Heart left ventricle (tissue), 16 donors: ENCODE measurements around the gene NHLH1. TPM values are rescaled to one million over a fixed set of nuclear protein-coding genes. Genes with fewer than 3 reads are reported as not detected.

Experiments used
- ATAC-seq, 4 donors: fragments of 200-7000 bp; cut with Tn5 transposase; one replicate each; pipeline ENCODE4 v1.9.1; 2020 to 2022; ENCODE audit warnings: moderate library complexity in 4 of 4, mild to moderate bottlenecking in 3 of 4, moderate number of reproducible peaks in 1 of 4
- DNase-seq, 5 donors: peaks; one replicate each; pipeline ENCODE4 v3.0.0-alpha.2; 2020
- H3K27ac ChIP-seq, 12 donors: fragments of 200-600 bp; sonication (generic) in 4 of 12; one replicate each; pipeline versions ENCODE4 v1.5.0 to v1.8.0; 2016 to 2022; ENCODE audit warnings: mild to moderate bottlenecking in 2 of 12
- H3K27me3 ChIP-seq, 9 donors: fragments of 200-600 bp; sonication (generic) in 2 of 9; one replicate each; pipeline versions ENCODE4 v1.5.1 to v1.8.0; 2016 to 2022; ENCODE audit warnings: mild to moderate bottlenecking in 3 of 9
- H3K36me3 ChIP-seq, 9 donors: fragments of 200-600 bp; sonication (generic) in 2 of 9; one replicate each; pipeline versions ENCODE4 v1.5.0 to v1.8.0; 2018 to 2022; ENCODE audit warnings: mild to moderate bottlenecking in 2 of 9
- H3K4me1 ChIP-seq, 12 donors: fragments of 200-600 bp; sonication (generic) in 4 of 12; one replicate each; pipeline versions ENCODE4 v1.5.0 to v1.8.0; 2016 to 2022; ENCODE audit warnings: mild to moderate bottlenecking in 3 of 12
- H3K4me3 ChIP-seq, 12 donors: fragments of 200-600 bp; sonication (generic) in 4 of 12; one replicate each; pipeline versions ENCODE4 v1.5.0 to v1.8.0; 2017 to 2022; ENCODE audit warnings: mild to moderate bottlenecking in 9 of 12, moderate library complexity in 4 of 12
- H3K9me3 ChIP-seq, 12 donors: fragments of 200-600 bp; sonication (generic) in 4 of 12; one replicate each; pipeline versions ENCODE4 v1.5.0 to v1.8.0; 2016 to 2022; ENCODE audit warnings: mild to moderate bottlenecking in 1 of 12
- POLR2A ChIP-seq, 2 donors: fragments of 450-650 bp; IDR thresholded peaks; one replicate each; pipeline ENCODE4 v1.6.1; 2017; ENCODE audit warnings: antibody characterized with exemption in 2 of 2, mild to moderate bottlenecking in 2 of 2, moderate library complexity in 2 of 2
- WGBS, 4 donors: extraction: QIAGEN DNeasy Blood & Tissue Kit in 2 of 4; methylation state at CpG; one replicate each; pipeline versions ENCODE4 v1.1.5 to v1.1.7; 2013 to 2018; 5-methylcytosine and 5-hydroxymethylcytosine counted together
- intact Hi-C, 10 donors: fragments of 100-400 bp; cut with DNase I; formaldehyde crosslinking; loops; one replicate each; pipeline versions ENCODE4 v1.11.1 to v1.14.2; 2022
- polyA plus RNA-seq, 2 donors: library from polyadenylated mRNA; stranded (reverse); fragments of 200-250 nt; gene quantifications; one replicate each; pipeline ENCODE4 v1.2.3, GENCODE V29; 2013
- total RNA-seq, 9 donors: library from RNA; depleted of rRNA in 2 of 9; stranded (reverse); fragments of >200 nt in 2 of 9; fragmentation: NEBNext Ultra II Directional in 3 of 9; extraction: Animal tissue kit (Norgen Biotek cat#: 25700) in 3 of 9; gene quantifications; one replicate each; pipeline versions ENCODE4 v1.1.0 to v1.2.4, GENCODE V29; 2016 to 2023
- TF ChIP-seq, protein P1 (sequence below), 12 donors: fragments of 200-600 bp; sonication (generic) in 4 of 12; IDR thresholded peaks; one replicate each; pipeline versions ENCODE4 v1.5.0 to v1.8.0; 2018 to 2022; ENCODE audit warnings: antibody characterized with exemption in 12 of 12, mild to moderate bottlenecking in 5 of 12
- donor health status: ischemic (EF 13 %, LVEDD 7.1; RV severe dilation, severe dysfunction).
- donor health status: healthy with polysubstance abuse.
- donor health status: DM: no; HTN: yes; CAD: no.
- donor health status: DM: no; HTN: no; CAD: no.
- donor health status: ischemic (EF 25% LVEDD 6.9; RV normal size, moderate dysfunction).
- donor health status: ischemic (EF 25% LVEDD 5.7; RV mildly dilated, moderate dysfunction).
- donor health status: healthy.
- donor health status: DM: yes; HTN: yes; CAD: no.
- donor health status: ischemic (EF 35%, LVEDD 5.7; RV mildly dilated, moderate dysfunction).
- donor health status: nonischemic (EF 11% LVEDD 7.7; RV severe dilation, severe dysfunction).
- donor health status: DM: yes; HTN: yes; CAD: no.
- donor health status: PGD.
- donor health status: ischemic (EF 29% LVEDD 5.4; RV normal size, mild dysfunction).
- donor health status: nonischemic (EF 23%, LVEDD 6.1; RV moderate dilation, normal function).

Gene NHLH1
- total and polyA plus RNA-seq, 11 donors: 0.09 to 0.18 (median 0.14) TPM; not detected in 8

DNA sequence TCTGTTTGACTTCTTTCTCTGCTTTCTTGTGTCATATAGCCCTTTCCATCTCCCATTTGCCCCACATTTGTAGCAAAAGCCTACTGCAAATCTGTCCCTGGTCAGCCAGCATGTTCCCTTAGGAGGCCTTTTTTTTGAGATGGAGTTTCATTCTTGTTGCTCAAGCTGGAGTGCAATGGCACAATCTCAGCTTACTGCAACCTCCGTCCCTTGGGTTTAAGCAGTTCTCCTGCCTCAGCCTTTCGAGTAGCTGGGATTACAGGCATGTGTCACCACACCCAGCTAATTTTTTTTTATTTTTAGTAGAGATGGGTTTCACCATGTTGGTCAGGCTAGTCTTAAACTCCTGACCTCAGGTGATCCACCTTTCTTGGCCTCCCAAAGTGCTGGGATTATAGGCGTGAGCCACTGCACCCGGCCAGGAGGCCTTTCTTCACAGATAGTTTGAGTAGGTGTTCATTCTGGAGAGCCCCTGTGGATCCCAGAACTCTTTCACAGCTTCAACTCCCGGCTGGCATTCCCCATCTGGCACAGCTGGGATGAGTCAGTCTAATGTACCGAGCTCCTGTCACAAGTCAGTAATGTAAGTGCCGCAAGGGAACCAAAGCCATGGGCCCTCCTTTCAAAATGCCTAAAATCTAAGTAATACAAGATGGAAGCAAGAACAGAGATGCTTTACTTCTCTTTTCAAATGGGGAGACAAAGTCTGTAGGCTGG is 9.4 kb upstream of the NHLH1 start:
- no peak for TF ChIP-seq POLR2A (IDR thresholded peaks at IDR 0.05)
- TF ChIP-seq, protein P1, sequence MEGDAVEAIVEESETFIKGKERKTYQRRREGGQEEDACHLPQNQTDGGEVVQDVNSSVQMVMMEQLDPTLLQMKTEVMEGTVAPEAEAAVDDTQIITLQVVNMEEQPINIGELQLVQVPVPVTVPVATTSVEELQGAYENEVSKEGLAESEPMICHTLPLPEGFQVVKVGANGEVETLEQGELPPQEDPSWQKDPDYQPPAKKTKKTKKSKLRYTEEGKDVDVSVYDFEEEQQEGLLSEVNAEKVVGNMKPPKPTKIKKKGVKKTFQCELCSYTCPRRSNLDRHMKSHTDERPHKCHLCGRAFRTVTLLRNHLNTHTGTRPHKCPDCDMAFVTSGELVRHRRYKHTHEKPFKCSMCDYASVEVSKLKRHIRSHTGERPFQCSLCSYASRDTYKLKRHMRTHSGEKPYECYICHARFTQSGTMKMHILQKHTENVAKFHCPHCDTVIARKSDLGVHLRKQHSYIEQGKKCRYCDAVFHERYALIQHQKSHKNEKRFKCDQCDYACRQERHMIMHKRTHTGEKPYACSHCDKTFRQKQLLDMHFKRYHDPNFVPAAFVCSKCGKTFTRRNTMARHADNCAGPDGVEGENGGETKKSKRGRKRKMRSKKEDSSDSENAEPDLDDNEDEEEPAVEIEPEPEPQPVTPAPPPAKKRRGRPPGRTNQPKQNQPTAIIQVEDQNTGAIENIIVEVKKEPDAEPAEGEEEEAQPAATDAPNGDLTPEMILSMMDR (IDR thresholded peaks at IDR 0.05): no peak
- intact Hi-C loops: no loop called here
- no peaks in the 10 kb centered on the region for H3K27me3 ChIP-seq
- H3K4me3 ChIP-seq: no peak overlapping the region
- no peak overlapping the region for H3K27ac ChIP-seq
- H3K9me3 ChIP-seq: no peaks in the 10 kb centered on the region
- WGBS, 4 donors: 84 to 90% (median 88%) methylated on average over 7 of the region's 7 CpGs
- no peak for ATAC-seq
- H3K4me1 ChIP-seq: peaks cover 0 to 1% (median 0%) of the 10 kb centered on the region in 12 donors
- H3K36me3 ChIP-seq: peaks cover 0 to 90% (median 77%) of the 10 kb centered on the region in 9 donors
- no peak for DNase-seq

DNA sequence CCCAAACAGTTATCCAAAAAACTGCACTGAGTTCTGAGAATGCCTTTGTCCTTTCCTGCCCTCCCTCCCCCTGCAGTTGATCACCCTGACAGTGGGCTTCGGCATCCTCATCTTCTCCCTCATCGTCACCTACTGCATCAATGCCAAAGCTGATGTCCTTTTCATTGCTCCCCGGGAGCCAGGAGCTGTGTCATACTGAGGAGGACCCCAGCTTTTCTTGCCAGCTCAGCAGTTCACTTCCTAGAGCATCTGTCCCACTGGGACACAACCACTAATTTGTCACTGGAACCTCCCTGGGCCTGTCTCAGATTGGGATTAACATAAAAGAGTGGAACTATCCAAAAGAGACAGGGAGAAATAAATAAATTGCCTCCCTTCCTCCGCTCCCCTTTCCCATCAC is 8.8 kb upstream of the NHLH1 start:
- Histone ChIP-seq H3K27me3 (no peaks in the 10 kb centered on the region), H3K4me3 (no peak overlapping the region), H3K4me1 (no peaks in the 10 kb centered on the region), H3K27ac (no peak overlapping the region), H3K9me3 (no peaks in the 10 kb centered on the region), H3K36me3 (peaks cover 0 to 84% (median 71%) of the 10 kb centered on the region in 9 donors)
- ATAC-seq (no peak), DNase-seq (no peak)
- intact Hi-C loops: no loop called here
- TF ChIP-seq, protein P1 (IDR thresholded peaks at IDR 0.05): no peak
- TF ChIP-seq POLR2A (IDR thresholded peaks at IDR 0.05): no peak
- WGBS, 4 donors: 74 to 83% (median 80%) methylated on average over 4 of the region's 4 CpGs

DNA sequence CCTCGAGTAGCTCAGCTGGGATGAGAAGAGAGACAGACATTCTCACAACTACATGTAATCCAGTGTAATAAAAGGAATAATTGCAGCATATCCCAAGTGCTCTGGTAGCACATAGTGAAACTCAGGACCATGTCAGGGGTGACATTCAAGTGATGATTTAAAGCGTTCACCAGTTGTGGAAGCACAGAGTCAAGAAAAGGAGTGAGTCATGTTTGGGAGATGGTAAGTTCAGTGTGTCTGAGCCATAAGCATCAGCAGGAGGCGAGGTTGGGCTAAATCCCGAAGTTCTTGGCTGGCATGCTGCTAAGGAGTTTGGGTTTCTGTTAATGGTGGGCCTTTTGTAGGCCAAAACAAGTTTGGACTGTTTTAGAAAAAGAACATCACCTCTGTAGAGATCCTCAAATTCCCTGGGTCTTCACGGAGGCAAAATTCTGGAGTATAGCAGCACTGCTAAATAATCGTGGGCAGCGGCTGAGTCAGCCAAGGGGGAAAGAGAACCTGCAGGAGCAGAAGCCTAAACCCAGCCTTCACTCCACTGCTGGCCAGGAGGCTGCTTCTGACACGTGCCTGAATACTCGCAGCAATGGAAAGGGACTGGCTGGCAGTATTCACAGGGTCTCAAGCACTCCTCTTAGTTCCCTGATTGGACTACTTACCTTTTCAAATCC is 7.2 kb upstream of the NHLH1 start:
- ATAC-seq (no peak), DNase-seq (no peak)
- intact Hi-C loops: no loop called here
- no peak for TF ChIP-seq POLR2A (IDR thresholded peaks at IDR 0.05)
- TF ChIP-seq, protein P1 (IDR thresholded peaks at IDR 0.05): no peak
- peaks cover 0 to 67% (median 54%) of the 10 kb centered on the region in 9 donors for H3K36me3 ChIP-seq
- H3K4me1 ChIP-seq: no peaks in the 10 kb centered on the region
- no peak overlapping the region for H3K4me3 ChIP-seq
- WGBS, 4 donors: 84 to 88% (median 85%) methylated on average over 9 of the region's 9 CpGs
- no peaks in the 10 kb centered on the region for H3K9me3 ChIP-seq
- no peaks in the 10 kb centered on the region for H3K27me3 ChIP-seq
- no peak overlapping the region for H3K27ac ChIP-seq

DNA sequence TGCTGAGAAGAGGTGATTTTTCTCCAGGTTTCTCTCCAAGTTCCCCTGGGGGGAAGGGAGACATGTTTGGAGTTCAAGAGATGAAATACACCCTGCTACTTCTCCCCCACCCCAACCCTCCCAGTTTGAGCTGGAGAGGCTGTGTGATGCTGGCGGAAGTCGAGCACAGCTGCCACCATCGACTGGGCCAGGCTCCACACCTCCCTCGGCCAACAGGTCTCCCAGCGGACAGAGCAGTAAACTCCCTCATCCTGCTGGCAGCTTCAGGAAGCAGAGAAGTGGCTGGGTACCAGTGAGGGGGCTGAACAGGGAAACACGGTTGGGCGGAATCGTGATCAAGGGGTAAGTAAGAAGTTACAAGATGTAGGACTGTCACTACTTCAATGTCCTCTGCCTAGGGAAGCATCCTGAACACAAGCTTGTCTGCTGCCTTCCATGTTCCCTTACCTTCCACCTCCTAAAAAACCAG is 6.6 kb upstream of the NHLH1 start:
- Histone ChIP-seq H3K27ac (no peak overlapping the region), H3K36me3 (peaks cover 0 to 62% (median 49%) of the 10 kb centered on the region in 9 donors), H3K27me3 (no peaks in the 10 kb centered on the region), H3K4me1 (no peaks in the 10 kb centered on the region), H3K4me3 (no peak overlapping the region), H3K9me3 (no peaks in the 10 kb centered on the region)
- TF ChIP-seq, protein P1 (IDR thresholded peaks at IDR 0.05): no peak
- no peak for TF ChIP-seq POLR2A (IDR thresholded peaks at IDR 0.05)
- WGBS, 4 donors: 80 to 84% (median 81%) methylated on average over 8 of the region's 8 CpGs
- ATAC-seq (no peak), DNase-seq (no peak)
- intact Hi-C loops: no loop called here
